ENCODE results near the gene LRRC61. TPM values are rescaled to one million over a fixed set of nuclear protein-coding genes. Genes with fewer than 3 reads are reported as not detected.

Gene LRRC61
- total RNA-seq, 2 donors from 2014 or later = 11.4 to 15.1 TPM

DNA sequence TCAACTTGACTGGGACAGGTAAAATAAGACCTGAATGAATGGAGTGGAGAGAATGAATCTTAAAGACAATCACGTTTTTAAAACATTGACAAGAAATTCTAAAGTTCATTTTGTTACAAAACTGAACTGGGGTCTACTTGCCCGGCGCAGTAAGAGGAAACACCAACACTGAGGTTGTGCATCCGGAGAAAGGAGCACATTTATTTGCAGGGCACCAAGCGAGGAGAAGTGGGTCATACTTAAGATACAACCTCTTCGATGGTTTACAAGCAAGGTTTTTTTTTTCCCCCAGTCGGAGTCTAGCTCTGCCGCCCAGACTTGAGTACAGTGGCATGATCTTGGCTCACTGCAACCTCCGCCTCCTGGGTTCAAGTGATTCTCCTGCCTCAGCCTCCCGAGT lies 42.0 kb downstream of the LRRC61 start:
- H3K9ac ChIP-seq (ENCODE audit: low read depth in 2 of 2, low read length in 2 of 2) = no peak overlapping the region
- peaks cover under 1% of the 10 kb centered on the region for H3K4me1 ChIP-seq
- no peaks in the 10 kb centered on the region for H3K36me3 ChIP-seq
- TF ChIP-seq, protein P1, sequence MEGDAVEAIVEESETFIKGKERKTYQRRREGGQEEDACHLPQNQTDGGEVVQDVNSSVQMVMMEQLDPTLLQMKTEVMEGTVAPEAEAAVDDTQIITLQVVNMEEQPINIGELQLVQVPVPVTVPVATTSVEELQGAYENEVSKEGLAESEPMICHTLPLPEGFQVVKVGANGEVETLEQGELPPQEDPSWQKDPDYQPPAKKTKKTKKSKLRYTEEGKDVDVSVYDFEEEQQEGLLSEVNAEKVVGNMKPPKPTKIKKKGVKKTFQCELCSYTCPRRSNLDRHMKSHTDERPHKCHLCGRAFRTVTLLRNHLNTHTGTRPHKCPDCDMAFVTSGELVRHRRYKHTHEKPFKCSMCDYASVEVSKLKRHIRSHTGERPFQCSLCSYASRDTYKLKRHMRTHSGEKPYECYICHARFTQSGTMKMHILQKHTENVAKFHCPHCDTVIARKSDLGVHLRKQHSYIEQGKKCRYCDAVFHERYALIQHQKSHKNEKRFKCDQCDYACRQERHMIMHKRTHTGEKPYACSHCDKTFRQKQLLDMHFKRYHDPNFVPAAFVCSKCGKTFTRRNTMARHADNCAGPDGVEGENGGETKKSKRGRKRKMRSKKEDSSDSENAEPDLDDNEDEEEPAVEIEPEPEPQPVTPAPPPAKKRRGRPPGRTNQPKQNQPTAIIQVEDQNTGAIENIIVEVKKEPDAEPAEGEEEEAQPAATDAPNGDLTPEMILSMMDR (IDR thresholded peaks at IDR 0.05) = no peak
- no peaks in the 10 kb centered on the region for H3K27me3 ChIP-seq
- no peak overlapping the region for H3K27ac ChIP-seq
- intact Hi-C loops (cut with DNase I) = no loop called here
- H3K9me3 ChIP-seq = no peaks in the 10 kb centered on the region
- H3K4me3 ChIP-seq = no peak overlapping the region
- no peak for DNase-seq

DNA sequence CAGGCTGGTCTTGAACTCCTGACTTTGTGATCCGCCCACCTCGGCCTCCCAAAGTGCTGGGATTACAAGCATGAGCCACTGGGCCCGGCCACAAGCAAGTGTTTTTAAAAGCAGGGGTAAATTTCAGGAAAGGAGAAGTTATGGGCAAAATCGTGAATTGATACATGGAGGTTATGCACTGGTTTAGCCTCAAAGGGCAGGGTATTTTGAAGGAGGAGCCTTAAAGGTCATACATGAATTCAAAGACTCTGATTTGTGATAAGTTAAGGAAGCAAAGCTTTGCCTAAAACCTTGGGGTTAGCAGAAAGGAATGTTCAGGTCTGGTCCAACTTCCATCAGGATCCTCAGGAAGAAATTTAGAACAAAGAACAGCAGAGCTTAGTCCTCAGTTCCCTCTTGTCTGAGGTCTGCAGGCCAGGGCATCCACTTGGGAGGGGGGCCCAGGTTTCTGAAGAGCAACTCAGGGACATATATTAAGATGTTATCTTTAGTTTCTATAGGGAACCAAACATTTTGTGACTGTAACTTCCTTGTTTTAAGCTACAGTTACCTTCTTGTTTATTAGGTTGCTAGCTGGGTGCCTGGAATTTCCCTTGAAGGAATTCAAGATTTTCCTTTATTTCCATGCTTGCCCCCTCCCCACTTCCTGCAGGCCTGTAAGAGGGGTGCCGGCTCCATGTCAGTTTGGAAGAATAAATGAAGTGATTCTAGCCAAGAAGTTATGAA lies 42.7 kb downstream of the LRRC61 start:
- TF ChIP-seq, protein P1 (IDR thresholded peaks at IDR 0.05) = no peak
- Histone ChIP-seq H3K4me3 (no peak overlapping the region), H3K4me1 (peaks cover 6% of the 10 kb centered on the region), H3K27ac (peak overlapping the region; percentile 34), H3K9me3 (no peaks in the 10 kb centered on the region), H3K9ac (ENCODE audit: low read depth in 2 of 2, low read length in 2 of 2) (peak overlapping the region in 1 of 2 donors; percentile 31), H3K36me3 (no peaks in the 10 kb centered on the region), H3K27me3 (no peaks in the 10 kb centered on the region)
- DNase-seq = no peak
- intact Hi-C loops (cut with DNase I) = no loop called here

DNA sequence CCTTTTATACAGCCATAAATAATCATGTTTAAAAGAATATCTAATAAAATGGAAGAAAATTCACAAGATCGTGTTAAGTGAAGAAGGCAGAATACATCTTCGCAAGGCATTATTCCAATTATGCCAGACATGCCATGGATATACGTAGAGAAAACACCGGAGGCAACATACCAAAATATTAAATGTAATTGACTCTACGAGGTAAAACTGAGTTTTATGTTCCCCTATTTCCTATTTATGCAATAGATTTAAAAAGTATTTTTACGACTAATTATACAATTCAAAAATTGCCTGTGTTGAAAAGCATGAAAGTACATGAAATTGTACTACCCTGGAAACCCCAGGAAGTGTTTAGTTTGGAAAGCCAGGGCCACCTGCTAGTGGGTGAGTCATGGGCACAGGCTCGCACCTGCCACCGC lies 44.5 kb downstream of the LRRC61 start:
- Histone ChIP-seq H3K27ac (peak overlapping the region; percentile 97), H3K4me1 (peaks cover 11% of the 10 kb centered on the region), H3K9me3 (no peaks in the 10 kb centered on the region), H3K9ac (ENCODE audit: low read depth in 2 of 2, low read length in 2 of 2) (peak overlapping the region; percentile 85 to 93), H3K36me3 (no peaks in the 10 kb centered on the region), H3K4me3 (peak overlapping the region; percentile 65), H3K27me3 (no peaks in the 10 kb centered on the region)
- intact Hi-C loops (cut with DNase I) = no loop called here
- TF ChIP-seq, protein P1 (IDR thresholded peaks at IDR 0.05) = no peak
- DNase-seq = no peak

DNA sequence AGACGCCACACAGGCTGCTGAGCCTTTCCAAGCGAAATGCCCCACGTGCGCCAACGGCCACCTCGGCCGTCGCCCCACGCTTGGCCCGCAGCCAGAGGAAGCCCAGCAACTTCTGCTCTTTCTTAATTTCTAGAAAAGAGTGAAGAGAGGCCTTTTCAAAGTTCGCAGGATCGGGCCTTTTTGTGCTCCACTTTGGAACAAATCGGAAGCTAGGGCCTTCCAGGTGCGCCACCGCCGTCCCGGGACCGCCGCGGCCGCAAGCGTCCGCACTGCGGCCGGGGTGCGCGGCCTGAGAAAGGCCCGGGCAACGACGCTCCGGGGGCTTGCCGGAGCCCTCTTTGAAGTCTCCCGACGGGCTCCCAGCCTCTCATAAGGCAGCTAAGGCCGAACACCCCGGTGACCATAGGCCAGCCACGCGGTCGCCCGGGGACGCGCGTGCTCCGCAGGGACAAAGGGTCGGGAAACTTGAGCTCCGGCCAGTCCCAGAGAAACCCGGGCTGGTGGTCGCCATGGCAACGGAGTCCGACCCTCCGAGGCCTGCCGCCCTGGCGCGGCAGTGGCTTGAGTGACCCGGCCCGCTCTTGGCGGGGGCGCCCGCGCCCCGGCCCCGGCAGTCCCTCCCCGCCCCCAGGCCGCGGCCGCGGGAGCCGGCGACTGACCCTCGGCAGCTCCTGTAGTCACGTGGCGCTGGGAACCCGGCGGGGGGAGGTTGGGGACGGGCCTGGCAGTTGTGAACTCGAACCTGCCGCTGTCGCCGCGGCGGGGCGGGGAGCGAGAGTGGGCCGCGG lies 45.1 kb downstream of the LRRC61 start, which contains the start of gene REPIN1:
Gene REPIN1 (plus strand): TSS at position 727 of the 788 bp plus-strand sequence. CDS start 890 bp downstream, outside the sequence.
- Histone ChIP-seq H3K27me3 (no peaks in the 10 kb centered on the region), H3K27ac (peak within 1 kb of the TSS; percentile 97), H3K4me3 (peak within 1 kb of the TSS; percentile 65), H3K4me1 (peaks cover 11% of the 10 kb centered on the region), H3K36me3 (no peaks in the 10 kb centered on the region), H3K9me3 (no peaks in the 10 kb centered on the region), H3K9ac (ENCODE audit: low read depth in 2 of 2, low read length in 2 of 2) (peak within 1 kb of the TSS; percentile 93 to 99)
- DNase-seq = peak; percentile 95
- intact Hi-C loops (cut with DNase I) = no loop called here
- TF ChIP-seq, protein P1 (IDR thresholded peaks at IDR 0.05) = no peak

DNA sequence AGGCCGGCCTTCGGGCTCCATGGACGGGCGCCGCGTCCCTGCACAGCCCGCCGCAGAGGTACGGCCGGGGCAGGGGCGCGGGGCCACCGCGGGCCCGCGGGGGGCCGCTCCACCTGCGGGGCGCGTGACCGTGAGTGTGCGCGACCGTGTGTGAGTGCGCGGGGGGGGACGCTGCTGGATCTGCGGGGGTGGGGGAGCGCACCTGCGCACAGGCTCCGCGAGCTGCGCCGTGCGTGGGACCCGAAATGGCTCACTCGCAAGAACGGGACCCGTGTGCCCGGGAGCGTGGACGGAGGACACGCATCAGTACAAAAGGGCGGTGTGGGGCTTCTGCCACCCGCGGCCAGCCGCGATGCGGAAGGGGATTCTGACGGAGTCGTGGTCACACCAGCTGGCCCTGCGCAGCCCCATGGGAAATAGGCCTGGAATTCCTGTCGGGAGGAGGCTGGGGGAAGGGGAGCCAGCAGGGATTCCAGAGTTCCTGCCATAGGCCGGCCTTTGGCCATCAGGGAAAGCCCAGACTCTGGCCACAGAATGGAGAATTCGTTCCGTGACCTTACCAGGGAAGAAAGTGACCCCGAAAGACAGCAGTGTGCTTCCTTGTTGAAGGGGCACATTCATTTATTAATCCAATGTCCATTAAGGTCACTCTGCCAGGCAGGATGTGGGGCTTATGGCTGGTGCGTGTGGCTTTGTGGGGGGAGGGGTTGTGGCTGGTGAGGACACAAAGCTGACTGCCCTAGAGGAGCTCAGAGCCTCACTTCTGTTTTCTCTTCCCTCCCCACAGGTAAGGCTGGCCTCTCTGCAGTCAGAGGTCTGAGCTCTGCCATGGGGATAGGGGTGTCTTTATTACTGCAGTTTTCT lies 46.0 kb downstream of the LRRC61 start:
- H3K9ac ChIP-seq (ENCODE audit: low read depth in 2 of 2, low read length in 2 of 2) = peak overlapping the region; percentile 93 to 99
- peak overlapping the region; percentile 65 for H3K4me3 ChIP-seq
- no peaks in the 10 kb centered on the region for H3K36me3 ChIP-seq
- H3K4me1 ChIP-seq = peaks cover 11% of the 10 kb centered on the region
- TF ChIP-seq, protein P1 (IDR thresholded peaks at IDR 0.05) = no peak
- peak; percentile 67 for DNase-seq
- H3K9me3 ChIP-seq = no peaks in the 10 kb centered on the region
- no peaks in the 10 kb centered on the region for H3K27me3 ChIP-seq
- H3K27ac ChIP-seq = peak overlapping the region; percentile 97
- intact Hi-C loops (cut with DNase I) = no loop called here

Measured in colonic mucosa (tissue), 4 donors.